HepG2 (cell line): ENCODE measurements around the gene SMARCB1. TPM values are rescaled to one million over a fixed set of nuclear protein-coding genes. Genes with fewer than 3 reads are reported as not detected.
A peak's percentile ranks its signal among the peaks of the same experiment; 100 is the strongest.

Experiments
- ATAC-seq: fragments of 200-7000 bp; cut with Tn5 transposase; 3 replicates; pipeline ENCODE4 v1.9.1; 2020; ENCODE audit warnings: mild to moderate bottlenecking, moderate library complexity
- BruUV-seq: library from RNA; stranded (reverse); fragments of 400-500 nt; replicated peaks from 2 replicates; lab custom pipeline; 2021; lab: Mats Ljungman, UMichigan
- CTCF ChIA-PET: fragments of 300-600 bp; formaldehyde crosslinking; extraction: SDS; loops from one replicate; lab custom pipeline; 2021; ENCODE audit warnings: low total read pairs, inconsistent platforms, low intra/inter-chr PET ratio; lab: Yijun Ruan, JAX
- POLR2A ChIA-PET: fragments of 350-600 bp; sonication (Branson Sonifier 250); formaldehyde crosslinking; loops from one replicate; lab custom pipeline; 2020; ENCODE audit warnings: antibody characterized with exemption, inconsistent platforms; lab: Yijun Ruan, JAX
- DNase-seq: peaks from one replicate; pipeline ENCODE4 v3.0.0-alpha.2; 2015; ENCODE audit warnings: low spot score
- FAIRE-seq: peaks from 3 replicates; lab custom pipeline; 2011; peaks lifted over from hg19 to GRCh38; lab: Jason Lieb, UNC
- H2AFZ ChIP-seq: one replicate; pipeline ENCODE4 v1.6.1; 2011; ENCODE audit warnings: low read length, inconsistent platforms
- H3K27ac ChIP-seq: fragments of 300-600 bp; 3 replicates; pipeline ENCODE4 v1.8.0; 2011; ENCODE audit warnings: mixed run types, mild to moderate bottlenecking, mixed read lengths, low read length, inconsistent platforms; ENCODE audit not compliant: insufficient read depth; ENCODE audit errors: extremely low read length
- H3K27me3 ChIP-seq, 2 experiments: fragments of 200-600 bp in 1 of 2; 2 replicates in 1 of 2; 3 replicates in 1 of 2; pipeline versions ENCODE4 v1.6.0 to v1.8.0; 2011; ENCODE audit warnings: low read length in 2 of 2, mild to moderate bottlenecking in 2 of 2, moderate library complexity in 2 of 2, inconsistent platforms in 1 of 2; ENCODE audit not compliant: insufficient read depth in 2 of 2, control insufficient read depth in 1 of 2
- H3K36me3 ChIP-seq, 2 experiments: fragments of 200-600 bp in 1 of 2; replicated peaks in 1 of 2; 2 replicates in 1 of 2; 3 replicates in 1 of 2; pipeline versions ENCODE4 v1.5.1 to v1.8.0; 2011; ENCODE audit warnings: low read length in 2 of 2, inconsistent platforms in 1 of 2; ENCODE audit not compliant: insufficient read depth in 2 of 2, control insufficient read depth in 1 of 2
- H3K4me1 ChIP-seq: 2 replicates; pipeline ENCODE4 v1.5.1; 2012; ENCODE audit warnings: low read length, inconsistent platforms; ENCODE audit not compliant: insufficient read depth
- H3K4me2 ChIP-seq: 2 replicates; pipeline ENCODE4 v1.6.0; 2011; ENCODE audit warnings: low read depth, low read length, inconsistent platforms
- H3K4me3 ChIP-seq, 3 experiments: fragments of 200-600 bp in 1 of 3; sonication (generic), shearing (Covaris generic) in 1 of 3; replicated peaks in 1 of 3; 2 replicates each; pipeline ENCODE4 v1.5.1; 2011 to 2016; ENCODE audit warnings: low read length in 3 of 3, inconsistent platforms in 2 of 3, low read depth in 2 of 3, mild to moderate bottlenecking in 2 of 3, control low read depth in 1 of 3, mixed read lengths in 1 of 3; ENCODE audit not compliant: insufficient read depth in 1 of 3
- H3K79me2 ChIP-seq: one replicate; pipeline ENCODE4 v1.6.1; 2011; ENCODE audit warnings: low read length, inconsistent platforms; ENCODE audit not compliant: insufficient read depth
- H3K9ac ChIP-seq: 2 replicates; pipeline ENCODE4 v1.6.0; 2011; ENCODE audit warnings: mild to moderate bottlenecking, low read depth, low read length, inconsistent platforms; ENCODE audit not compliant: insufficient read depth
- H3K9me3 ChIP-seq: 2 replicates; pipeline ENCODE4 v1.5.1; 2012; ENCODE audit warnings: mild to moderate bottlenecking, low read length
- H4K20me1 ChIP-seq: 2 replicates; pipeline ENCODE4 v1.6.0; 2011; ENCODE audit warnings: inconsistent platforms, mild to moderate bottlenecking, low read length, moderate library complexity; ENCODE audit not compliant: insufficient read depth
- CEBPB ChIP-seq: IDR thresholded peaks from 2 replicates; pipeline ENCODE4 v1.6.1; 2011; ENCODE audit warnings: low read depth, low read length, improper control_type of control experiment, borderline replicate concordance
- EHMT2 ChIP-seq: fragments of 200-600 bp; sonication (generic); IDR thresholded peaks from 2 replicates; pipeline ENCODE4 v1.7.0; 2017; ENCODE audit warnings: antibody characterized with exemption, low read depth, low read length, borderline replicate concordance
- KLF6 ChIP-seq: IDR thresholded peaks from 2 replicates; pipeline ENCODE4 v1.8.0; 2016; ENCODE audit warnings: missing biosample characterization, missing genetic modification reagents
- MEF2D ChIP-seq: sonication (generic); formaldehyde crosslinking; IDR thresholded peaks from 2 replicates; pipeline ENCODE4 v1.5.1; 2020; ENCODE audit warnings: mild to moderate bottlenecking, missing genetic modification reagents
- ZNF333 ChIP-seq: sonication (generic); formaldehyde crosslinking; IDR thresholded peaks from 2 replicates; pipeline ENCODE4 v1.4.0; 2020; ENCODE audit warnings: mild to moderate bottlenecking, missing genetic modification reagents, borderline replicate concordance
- WGBS: methylation state at CpG from one replicate; pipeline ENCODE4 v1.1.6; 2017; ENCODE audit warnings: low lambda C conversion rate; 5-methylcytosine and 5-hydroxymethylcytosine counted together
- in situ Hi-C: cut with HindIII; loops from 2 replicates; pipeline ENCODE4 v1.10.0; 2017; ENCODE audit warnings: low pct_unique_long_range_greater_than_20kb; ENCODE audit not compliant: extremely low pct_ligation_motif_present
- intact Hi-C: fragments of 100-400 bp; cut with micrococcal nuclease; formaldehyde crosslinking; loops from one replicate; pipeline ENCODE4 v1.10.0; 2022; ENCODE audit not compliant: unreplicated experiment
- polyA plus RNA-seq, 8 experiments: library from polyadenylated mRNA; depleted of rRNA in 3 of 8; stranded (reverse) in 7 of 8; unstranded in 1 of 8; fragments of >200 nt; fragmentation: Illumina TruSeq in 4 of 8; extraction: Trizol in 4 of 8; gene quantifications; 2 replicates each; pipeline versions ENCODE4 v1.2.1 to v1.2.3, GENCODE V29; 2011 to 2016; ENCODE audit warnings: low read depth in 4 of 8, missing spikeins in 1 of 8, mixed read lengths in 1 of 8; ENCODE audit not compliant: insufficient read depth in 1 of 8
- total RNA-seq, 5 experiments: library from RNA; depleted of rRNA; stranded (reverse); fragments of >200 nt; fragmentation: Illumina TruSeq; extraction: Trizol; gene quantifications; 2 replicates each; pipeline ENCODE4 v1.2.3, GENCODE V29; 2016; ENCODE audit warnings: low read depth in 1 of 5

SMARCB1 gene
- total and polyA plus RNA-seq, 2 of the 13 experiments (the other 11 are each of a cell fraction or from before 2014, with no cell fraction given): 74.0 to 166 TPM

GRCh38 chr22:23806837-23807236 lies 20.1 kb downstream of the SMARCB1 start:
- TF ChIP-seq ZNF333 (CRISPR knock-in tag): no peak
- TF ChIP-seq EHMT2: no peak
- TF ChIP-seq, all 625 proteins: peak for 0
- Histone ChIP-seq H3K9me3 (no peaks in the 10 kb centered on the region), H3K4me2 (no peak overlapping the region), H3K9ac (no peak overlapping the region), H3K36me3 (peaks cover 19 to 48% of the 10 kb centered on the region in 2 experiments), H3K79me2 (no peaks in the 10 kb centered on the region), H4K20me1 (no peaks in the 10 kb centered on the region), H3K27ac (no peak overlapping the region), H3K27me3 (no peaks in the 10 kb centered on the region), H2AFZ (no peak overlapping the region), H3K4me1 (peaks cover 11% of the 10 kb centered on the region), H3K4me3 (no peak overlapping the region)
- WGBS: 96% methylated on average over 1 of the region's 1 CpG
- ATAC-seq (no peak), FAIRE-seq (no peak), DNase-seq (no peak)
- in situ Hi-C loops: no loop called here
- ChIA-PET CTCF (no interaction called here), POLR2A (no interaction called here)
- BruUV-seq: no TSS peak
- intact Hi-C loops: no loop called here

- DNase-seq: no peak
- in situ Hi-C loops (no loop called here), intact Hi-C loops (no loop called here)
- Histone ChIP-seq H2AFZ (no peak overlapping the region), H3K9me3 (no peaks in the 10 kb centered on the region), H3K27ac (no peak overlapping the region), H3K36me3 (peaks cover 12 to 21% of the 10 kb centered on the region in 2 experiments), H3K4me1 (no peaks in the 10 kb centered on the region), H3K9ac (no peak overlapping the region), H4K20me1 (no peaks in the 10 kb centered on the region), H3K79me2 (no peaks in the 10 kb centered on the region), H3K27me3 (no peaks in the 10 kb centered on the region), H3K4me3 (no peak overlapping the region), H3K4me2 (no peak overlapping the region)
- BruUV-seq: no TSS peak
- no peak for ATAC-seq
- no peak for FAIRE-seq
- POLR2A ChIA-PET: no interaction called here
- CTCF ChIA-PET: no interaction called here
- TF ChIP-seq CEBPB (peak; percentile 55; the same call in 1 of the 2 replicates), KLF6 (CRISPR knock-in tag) (no peak), MEF2D (CRISPR knock-in tag) (no peak)
- 98% methylated on average over 4 of the region's 4 CpGs for WGBS
These were observed 25.6 kb downstream of the SMARCB1 start for GRCh38 chr22:23812378-23812777.
